ENCODE results near the gene BST1.

GRCh38 chr4:15683143-15683495 lies 19.7 kb upstream of the BST1 start:
- TF ChIP-seq POLR2A (IDR thresholded peaks at IDR 0.05; ENCODE audit: low read depth, low read length): no peak
- TF ChIP-seq POLR2AphosphoS5 (IDR thresholded peaks at IDR 0.05; ENCODE audit: low read depth, low read length): no peak

Measured in GM12891 (cell line).